Tibial nerve (tissue), 4 donors: ENCODE measurements around the gene DDX59. TPM values are rescaled to one million over a fixed set of nuclear protein-coding genes. Genes with fewer than 3 reads are reported as not detected.
"Not testable (repeated sequence)": the region's sequence is repeated elsewhere in the genome, so short reads cannot be mapped to it uniquely, and the experiment has no call there.

Source experiments
- DNase-seq, 2 donors: peaks; one replicate each; pipeline ENCODE4 v3.0.0-alpha.2; 2019; ENCODE audit warnings: low spot score in 2 of 2
- H3K27ac ChIP-seq, 4 donors: fragments of 200-600 bp; sonication (generic) in 3 of 4; one replicate each; pipeline ENCODE4 v1.5.1; 2017 to 2019; ENCODE audit warnings: mild to moderate bottlenecking in 1 of 4
- H3K27me3 ChIP-seq, 2 donors: fragments of 200-600 bp; sonication (generic) in 1 of 2; one replicate each; pipeline versions ENCODE4 v1.5.1 to v1.6.0; 2017 to 2019
- H3K36me3 ChIP-seq, 3 donors: fragments of 200-600 bp; sonication (generic); one replicate each; pipeline ENCODE4 v1.5.1; 2018 to 2019
- H3K4me1 ChIP-seq, 4 donors: fragments of 200-600 bp; sonication (generic) in 3 of 4; one replicate each; pipeline ENCODE4 v1.5.1; 2017 to 2019
- H3K4me3 ChIP-seq, 4 donors: fragments of 200-600 bp; sonication (generic) in 3 of 4; one replicate each; pipeline ENCODE4 v1.5.1; 2017 to 2019; ENCODE audit warnings: mild to moderate bottlenecking in 1 of 4, moderate library complexity in 1 of 4
- H3K9me3 ChIP-seq, 4 donors: fragments of 200-600 bp; sonication (generic) in 3 of 4; one replicate each; pipeline ENCODE4 v1.5.1; 2017 to 2019
- CTCF ChIP-seq, 5 experiments: fragments of 200-600 bp in 3 of 5; fragments of 450-650 bp in 2 of 5; sonication (generic) in 3 of 5; IDR thresholded peaks; one replicate each; pipeline ENCODE4 v1.5.1; 2016 to 2019; ENCODE audit warnings: antibody characterized with exemption in 5 of 5, mild to moderate bottlenecking in 3 of 5, moderate library complexity in 2 of 5
- EP300 ChIP-seq, 2 donors: sonication (generic); formaldehyde crosslinking; IDR thresholded peaks; one replicate each; pipeline ENCODE4 v1.6.1; 2017; ENCODE audit warnings: antibody characterized with exemption in 2 of 2, mild to moderate bottlenecking in 1 of 2
- POLR2A ChIP-seq, 2 donors: fragments of 450-650 bp; IDR thresholded peaks; one replicate each; pipeline ENCODE4 v1.6.1; 2017; ENCODE audit warnings: antibody characterized with exemption in 2 of 2, mild to moderate bottlenecking in 2 of 2, moderate library complexity in 2 of 2
- WGBS, 2 donors: methylation state at CpG; one replicate each; pipeline ENCODE4 v1.1.5; 2018; 5-methylcytosine and 5-hydroxymethylcytosine counted together
- total RNA-seq, 4 donors: library from RNA; depleted of rRNA; stranded (reverse); fragments of >200 nt; gene quantifications; one replicate each; pipeline ENCODE4 v1.1.0, GENCODE V29; 2016

The DDX59 gene
- total RNA-seq, 4 donors from 2014 or later: 11.4 to 31.5 (median 18.5) TPM

- no peak for DNase-seq
- peaks cover 0 to 37% (median 0%) of the 10 kb centered on the region in 3 donors for H3K36me3 ChIP-seq
- H3K27me3 ChIP-seq: no peaks in the 10 kb centered on the region
- H3K4me3 ChIP-seq: no peak overlapping the region
- TF ChIP-seq CTCF (IDR thresholded peaks at IDR 0.05) (no peak), POLR2A (IDR thresholded peaks at IDR 0.05) (no peak), EP300 (IDR thresholded peaks at IDR 0.05) (no peak)
- 90 to 93% methylated on average over 4 of the region's 4 CpGs for WGBS, 2 donors
- no peaks in the 10 kb centered on the region for H3K9me3 ChIP-seq
- H3K4me1 ChIP-seq: no peaks in the 10 kb centered on the region
- H3K27ac ChIP-seq: peak overlapping the region in 1 of 4 donors; percentile 17
Observed at GRCh38 chr1:200640373-200640962, 29.2 kb downstream of the DDX59 start.

- Histone ChIP-seq H3K9me3 (no peaks in the 10 kb centered on the region), H3K27ac (no peak overlapping the region), H3K4me3 (no peak overlapping the region), H3K36me3 (peaks cover 0 to 17% (median 0%) of the 10 kb centered on the region in 3 donors), H3K4me1 (no peaks in the 10 kb centered on the region), H3K27me3 (no peaks in the 10 kb centered on the region)
- DNase-seq: no peak
- WGBS, 2 donors: 78 to 80% methylated on average over 7 of the region's 7 CpGs
- TF ChIP-seq CTCF (IDR thresholded peaks at IDR 0.05) (no peak), POLR2A (IDR thresholded peaks at IDR 0.05) (no peak), EP300 (IDR thresholded peaks at IDR 0.05) (no peak)
Observed at GRCh38 chr1:200638073-200638472, 31.6 kb downstream of the DDX59 start.

GRCh38 chr1:200636681-200637080 is 33.0 kb downstream of the DDX59 start:
- no peak for DNase-seq
- WGBS, 2 donors: 97 to 98% methylated on average over 2 of the region's 2 CpGs
- H3K4me3 ChIP-seq: no peak overlapping the region
- H3K36me3 ChIP-seq: peaks cover 0 to 15% (median 0%) of the 10 kb centered on the region in 3 donors
- H3K4me1 ChIP-seq: no peaks in the 10 kb centered on the region
- no peak overlapping the region for H3K27ac ChIP-seq
- no peaks in the 10 kb centered on the region for H3K27me3 ChIP-seq
- H3K9me3 ChIP-seq: no peaks in the 10 kb centered on the region
- TF ChIP-seq EP300 (IDR thresholded peaks at IDR 0.05) (no peak), CTCF (IDR thresholded peaks at IDR 0.05) (no peak), POLR2A (IDR thresholded peaks at IDR 0.05) (no peak)

GRCh38 chr1:200634261-200635122 is 35.2 kb downstream of the DDX59 start:
- H3K4me3 ChIP-seq: no peak overlapping the region
- H3K27me3 ChIP-seq: no peaks in the 10 kb centered on the region
- TF ChIP-seq POLR2A (IDR thresholded peaks at IDR 0.05) (no peak), CTCF (IDR thresholded peaks at IDR 0.05) (no peak), EP300 (IDR thresholded peaks at IDR 0.05) (no peak)
- H3K27ac ChIP-seq: no peak overlapping the region
- H3K9me3 ChIP-seq: no peaks in the 10 kb centered on the region
- H3K36me3 ChIP-seq: peaks cover 0 to 8% (median 0%) of the 10 kb centered on the region in 3 donors
- H3K4me1 ChIP-seq: no peaks in the 10 kb centered on the region
- DNase-seq: no peak
- WGBS, 2 donors: 26 to 33% methylated on average over 2 of the region's 2 CpGs

- WGBS, 2 donors: 76 to 88% methylated on average over 1 of the region's 1 CpG
- DNase-seq: no peak
- no peak overlapping the region for H3K4me3 ChIP-seq
- H3K27me3 ChIP-seq: no peaks in the 10 kb centered on the region
- H3K27ac ChIP-seq: no peak overlapping the region
- no peaks in the 10 kb centered on the region for H3K4me1 ChIP-seq
- H3K9me3 ChIP-seq: no peaks in the 10 kb centered on the region
- no peak for TF ChIP-seq POLR2A (IDR thresholded peaks at IDR 0.05)
- no peak for TF ChIP-seq EP300 (IDR thresholded peaks at IDR 0.05)
- no peak for TF ChIP-seq CTCF (IDR thresholded peaks at IDR 0.05)
- no peaks in the 10 kb centered on the region for H3K36me3 ChIP-seq
Observed at GRCh38 chr1:200631375-200631774, 38.3 kb downstream of the DDX59 start.

GRCh38 chr1:200630515-200630899 is 39.2 kb downstream of the DDX59 start:
- WGBS, 2 donors: 94 to 96% methylated on average over 8 of the region's 8 CpGs
- H3K27ac ChIP-seq: not testable (repeated sequence)

More at GRCh38 chr1:200630515-200630899, 39.2 kb downstream of the DDX59 start:
- not testable (repeated sequence) for H3K4me3 ChIP-seq, H3K36me3 ChIP-seq, DNase-seq, H3K27me3 ChIP-seq, H3K9me3 ChIP-seq, H3K4me1 ChIP-seq
